ENCODE results near the gene TTLL9. TPM values are rescaled to one million over a fixed set of nuclear protein-coding genes. Genes with fewer than 3 reads are reported as not detected.

The TTLL9 gene
- total and polyA plus RNA-seq, 2 of the 13 experiments (the other 11 are each of a cell fraction or from before 2014, with no cell fraction given): not detected

DNA sequence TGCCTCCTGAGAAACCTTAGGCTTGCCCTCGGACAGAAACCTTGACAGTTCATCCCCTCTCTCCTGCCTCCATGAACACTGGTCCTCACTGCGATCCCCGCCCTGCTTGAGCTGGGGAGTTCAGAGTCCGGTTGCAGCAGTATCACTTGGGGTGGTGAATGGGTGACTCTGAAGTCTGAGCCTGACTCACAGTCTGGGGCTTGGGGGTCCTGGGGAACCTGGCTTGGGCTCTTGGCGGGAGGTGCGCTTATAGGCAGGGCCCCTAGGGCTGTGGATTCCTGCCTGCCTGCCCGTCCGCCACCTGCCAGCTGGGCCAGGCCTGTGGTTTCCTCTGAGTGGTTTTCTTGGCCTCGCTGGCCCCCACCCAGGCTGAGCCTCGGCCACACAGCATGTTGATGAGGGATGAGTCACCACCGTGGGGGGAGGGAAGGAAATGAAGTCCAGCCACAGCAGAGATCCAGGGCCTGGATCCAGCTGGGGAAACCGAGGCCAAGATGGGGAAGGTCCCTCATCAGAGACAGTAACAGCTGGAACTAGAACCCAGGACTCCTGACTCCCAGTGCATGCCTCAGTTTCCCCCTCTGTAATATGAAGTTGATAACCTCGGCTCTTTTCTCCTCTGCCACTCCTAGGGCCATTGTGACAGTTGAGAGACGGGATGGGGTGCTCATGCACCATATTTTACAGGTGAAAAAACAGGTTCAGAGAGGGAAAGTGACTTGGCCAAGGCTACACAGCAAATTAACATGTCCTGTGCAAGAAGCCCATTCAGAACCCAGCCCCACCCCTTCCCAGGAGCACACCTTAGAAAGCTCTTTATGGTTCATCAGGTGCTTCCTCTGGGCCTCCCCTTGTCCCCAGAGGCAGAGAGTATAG lies 34.2 kb upstream of the TTLL9 start (continued):
- TF ChIP-seq, protein P1, sequence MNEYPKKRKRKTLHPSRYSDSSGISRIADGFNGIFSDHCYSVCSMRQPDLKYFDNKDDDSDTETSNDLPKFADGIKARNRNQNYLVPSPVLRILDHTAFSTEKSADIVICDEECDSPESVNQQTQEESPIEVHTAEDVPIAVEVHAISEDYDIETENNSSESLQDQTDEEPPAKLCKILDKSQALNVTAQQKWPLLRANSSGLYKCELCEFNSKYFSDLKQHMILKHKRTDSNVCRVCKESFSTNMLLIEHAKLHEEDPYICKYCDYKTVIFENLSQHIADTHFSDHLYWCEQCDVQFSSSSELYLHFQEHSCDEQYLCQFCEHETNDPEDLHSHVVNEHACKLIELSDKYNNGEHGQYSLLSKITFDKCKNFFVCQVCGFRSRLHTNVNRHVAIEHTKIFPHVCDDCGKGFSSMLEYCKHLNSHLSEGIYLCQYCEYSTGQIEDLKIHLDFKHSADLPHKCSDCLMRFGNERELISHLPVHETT (CRISPR knock-in tag; conservative IDR thresholded peaks at IDR 0.05): no peak
- no peak for TF ChIP-seq NBN (conservative IDR thresholded peaks at IDR 0.05)
- no peak for TF ChIP-seq ZC3H4 (CRISPR knock-in tag; IDR thresholded peaks at IDR 0.05; ENCODE audit: borderline replicate concordance)
- no peak for TF ChIP-seq RFXANK (CRISPR knock-in tag; IDR thresholded peaks at IDR 0.05)
- no peak; the same call in 1 of the 2 replicates for TF ChIP-seq ZNF296 (CRISPR knock-in tag; conservative IDR thresholded peaks at IDR 0.05)
- TF ChIP-seq ZNF780A (CRISPR knock-in tag; IDR thresholded peaks at IDR 0.05): no peak
- no peak for TF ChIP-seq MXI1 (IDR thresholded peaks at IDR 0.05; ENCODE audit: borderline replicate concordance, low read depth, low read length)
- TF ChIP-seq, protein P2, sequence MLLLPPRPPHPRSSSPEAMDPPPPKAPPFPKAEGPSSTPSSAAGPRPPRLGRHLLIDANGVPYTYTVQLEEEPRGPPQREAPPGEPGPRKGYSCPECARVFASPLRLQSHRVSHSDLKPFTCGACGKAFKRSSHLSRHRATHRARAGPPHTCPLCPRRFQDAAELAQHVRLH (CRISPR knock-in tag; IDR thresholded peaks at IDR 0.05; ENCODE audit: borderline replicate concordance, low read depth): no peak
- TF ChIP-seq AGO1 (IDR thresholded peaks at IDR 0.05; ENCODE audit: low read depth, low read length, poor library complexity, severe bottlenecking): no peak
- no peak for TF ChIP-seq CREB1 (IDR thresholded peaks at IDR 0.05)
- TF ChIP-seq CREB1 (CRISPR knock-in tag; IDR thresholded peaks at IDR 0.05): no peak
- no peak for TF ChIP-seq HES4 (CRISPR knock-in tag; IDR thresholded peaks at IDR 0.05; ENCODE audit: borderline replicate concordance)
- TF ChIP-seq, protein P3, sequence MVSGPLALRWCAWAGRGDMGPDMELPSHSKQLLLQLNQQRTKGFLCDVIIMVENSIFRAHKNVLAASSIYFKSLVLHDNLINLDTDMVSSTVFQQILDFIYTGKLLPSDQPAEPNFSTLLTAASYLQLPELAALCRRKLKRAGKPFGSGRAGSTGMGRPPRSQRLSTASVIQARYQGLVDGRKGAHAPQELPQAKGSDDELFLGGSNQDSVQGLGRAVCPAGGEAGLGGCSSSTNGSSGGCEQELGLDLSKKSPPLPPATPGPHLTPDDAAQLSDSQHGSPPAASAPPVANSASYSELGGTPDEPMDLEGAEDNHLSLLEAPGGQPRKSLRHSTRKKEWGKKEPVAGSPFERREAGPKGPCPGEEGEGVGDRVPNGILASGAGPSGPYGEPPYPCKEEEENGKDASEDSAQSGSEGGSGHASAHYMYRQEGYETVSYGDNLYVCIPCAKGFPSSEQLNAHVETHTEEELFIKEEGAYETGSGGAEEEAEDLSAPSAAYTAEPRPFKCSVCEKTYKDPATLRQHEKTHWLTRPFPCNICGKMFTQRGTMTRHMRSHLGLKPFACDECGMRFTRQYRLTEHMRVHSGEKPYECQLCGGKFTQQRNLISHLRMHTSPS (CRISPR knock-in tag; IDR thresholded peaks at IDR 0.05; ENCODE audit: low read depth): no peak
- no peak for TF ChIP-seq ZNF7 (CRISPR knock-in tag; IDR thresholded peaks at IDR 0.05)
- no peak for TF ChIP-seq POLR2A (IDR thresholded peaks at IDR 0.05; ENCODE audit: insufficient read depth in 1 of 2, low read depth in 2 of 2, low read length in 2 of 2)
- TF ChIP-seq ZNF501 (CRISPR knock-in tag; IDR thresholded peaks at IDR 0.05): peak; percentile 64; the same call in 1 of the 2 replicates
- no peak for TF ChIP-seq ZNF562 (CRISPR knock-in tag; IDR thresholded peaks at IDR 0.05; ENCODE audit: borderline replicate concordance)
- TF ChIP-seq, protein P4, sequence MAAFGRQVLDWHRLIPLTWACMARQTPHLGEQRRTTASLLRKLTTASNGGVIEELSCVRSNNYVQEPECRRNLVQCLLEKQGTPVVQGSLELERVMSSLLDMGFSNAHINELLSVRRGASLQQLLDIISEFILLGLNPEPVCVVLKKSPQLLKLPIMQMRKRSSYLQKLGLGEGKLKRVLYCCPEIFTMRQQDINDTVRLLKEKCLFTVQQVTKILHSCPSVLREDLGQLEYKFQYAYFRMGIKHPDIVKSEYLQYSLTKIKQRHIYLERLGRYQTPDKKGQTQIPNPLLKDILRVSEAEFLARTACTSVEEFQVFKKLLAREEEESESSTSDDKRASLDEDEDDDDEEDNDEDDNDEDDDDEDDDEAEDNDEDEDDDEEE (CRISPR knock-in tag; IDR thresholded peaks at IDR 0.05): no peak
- peak; percentile 57; the same call in 1 of the 2 replicates for TF ChIP-seq GABPB1 (CRISPR knock-in tag; IDR thresholded peaks at IDR 0.05)
- TF ChIP-seq ZNF781 (CRISPR knock-in tag; IDR thresholded peaks at IDR 0.05; ENCODE audit: borderline replicate concordance, not compliant biosample characterization): no peak
- TF ChIP-seq ZNF678 (CRISPR knock-in tag; IDR thresholded peaks at IDR 0.05): no peak
- TF ChIP-seq, protein P5, sequence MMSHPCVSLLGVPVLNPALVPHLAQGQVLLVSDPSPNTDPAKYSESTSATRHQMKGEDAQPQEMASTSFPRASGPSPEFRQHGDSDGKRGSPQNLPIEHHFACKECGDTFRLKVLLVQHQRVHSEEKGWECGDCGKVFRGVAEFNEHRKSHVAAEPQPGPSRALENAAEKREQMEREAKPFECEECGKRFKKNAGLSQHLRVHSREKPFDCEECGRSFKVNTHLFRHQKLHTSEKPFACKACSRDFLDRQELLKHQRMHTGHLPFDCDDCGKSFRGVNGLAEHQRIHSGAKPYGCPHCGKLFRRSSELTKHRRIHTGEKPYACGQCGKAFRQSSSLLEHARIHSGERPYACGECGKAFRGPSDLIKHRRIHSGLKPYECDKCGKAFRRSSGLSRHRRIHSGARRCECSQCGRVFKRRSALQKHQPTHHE (CRISPR knock-in tag; IDR thresholded peaks at IDR 0.05; ENCODE audit: borderline replicate concordance): no peak
- no peak for TF ChIP-seq ZBTB3 (CRISPR knock-in tag; IDR thresholded peaks at IDR 0.05; ENCODE audit: borderline replicate concordance, low read depth)
- TF ChIP-seq ZNF350 (CRISPR knock-in tag; IDR thresholded peaks at IDR 0.05; ENCODE audit: borderline replicate concordance, low read depth): no peak
- TF ChIP-seq ZNF17 (CRISPR knock-in tag; IDR thresholded peaks at IDR 0.05): no peak

All from HepG2 (cell line).